ENCODE measurements around the gene BRD2.

The BRD2 gene

GRCh38 chr6:32935551-32936238, 32.7 kb upstream of the BRD2 start:
- Histone ChIP-seq H3K36me3 (no peaks in the 10 kb centered on the region), H3K9me3 (no peaks in the 10 kb centered on the region), H3K4me1 (no peaks in the 10 kb centered on the region), H3K27me3 (peaks cover 35% of the 10 kb centered on the region), H3K4me3 (ENCODE audit: low read depth, low read length) (no peak overlapping the region)
- TF ChIP-seq CTCF (IDR thresholded peaks at IDR 0.05; ENCODE audit: low read depth, low read length) = no peak
- DNase-seq = no peak

GRCh38 chr6:32936239-32937152, 31.9 kb upstream of the BRD2 start:
- H3K36me3 ChIP-seq = no peaks in the 10 kb centered on the region
- no peak for TF ChIP-seq CTCF (IDR thresholded peaks at IDR 0.05; ENCODE audit: low read depth, low read length)

GRCh38 chr6:32937230-32937633, 31.2 kb upstream of the BRD2 start:
- no peak overlapping the region for H3K4me3 ChIP-seq (ENCODE audit: low read depth, low read length)
- H3K4me1 ChIP-seq = no peaks in the 10 kb centered on the region
- H3K9me3 ChIP-seq = no peaks in the 10 kb centered on the region
- peaks cover 30% of the 10 kb centered on the region for H3K27me3 ChIP-seq
- no peaks in the 10 kb centered on the region for H3K36me3 ChIP-seq
- no peak for DNase-seq
- no peak for TF ChIP-seq CTCF (IDR thresholded peaks at IDR 0.05; ENCODE audit: low read depth, low read length)

More at GRCh38 chr6:32936239-32937152, 31.9 kb upstream of the BRD2 start:
- Histone ChIP-seq H3K4me3 (ENCODE audit: low read depth, low read length) (no peak overlapping the region), H3K9me3 (no peaks in the 10 kb centered on the region), H3K4me1 (no peaks in the 10 kb centered on the region), H3K27me3 (peaks cover 30% of the 10 kb centered on the region)
- DNase-seq = no peak

GRCh38 chr6:32938494-32938893, 29.9 kb upstream of the BRD2 start:
- no peaks in the 10 kb centered on the region for H3K4me1 ChIP-seq
- peaks cover 27% of the 10 kb centered on the region for H3K27me3 ChIP-seq
- TF ChIP-seq CTCF (IDR thresholded peaks at IDR 0.05; ENCODE audit: low read depth, low read length) = no peak
- H3K4me3 ChIP-seq (ENCODE audit: low read depth, low read length) = no peak overlapping the region
- H3K9me3 ChIP-seq = no peaks in the 10 kb centered on the region
- no peak for DNase-seq
- H3K36me3 ChIP-seq = no peaks in the 10 kb centered on the region

GRCh38 chr6:32940656-32941213, 27.7 kb upstream of the BRD2 start, which contains the start of gene HLA-DMB:
TSS of gene HLA-DMB (minus strand) at chr6:32941028. CDS start at chr6:32940807, 221 bp downstream.
- H3K9me3 ChIP-seq = no peaks in the 10 kb centered on the region
- DNase-seq = no peak
- TF ChIP-seq CTCF (IDR thresholded peaks at IDR 0.05; ENCODE audit: low read depth, low read length) = no peak
- no peaks in the 10 kb centered on the region for H3K4me1 ChIP-seq
- H3K27me3 ChIP-seq = peaks cover 27% of the 10 kb centered on the region
- no peak within 1 kb of the TSS for H3K4me3 ChIP-seq (ENCODE audit: low read depth, low read length)
- no peaks in the 10 kb centered on the region for H3K36me3 ChIP-seq

All from BE2C (cell line).